Activated naive CD4-positive, alpha-beta T cell treated with anti-CD3 and anti-CD28 coated beads, Interleukin-2, amount 50 U/mL, for 16 hours (primary cell): ENCODE results near the gene PEAK3.

Source experiments
- DNase-seq: peaks from one replicate; pipeline ENCODE4 v3.0.0-alpha.2; 2020

PEAK3 gene

GRCh38 chr19:2315121-2315817 is 33.3 kb upstream of the PEAK3 start:
- DNase-seq, result no peak

- no peak for DNase-seq
Measured at GRCh38 chr19:2312820-2313501, 31.0 kb upstream of the PEAK3 start.

- DNase-seq, result no peak
Measured at GRCh38 chr19:2311093-2311492, 29.1 kb upstream of the PEAK3 start.

- DNase-seq, result no peak
Measured at GRCh38 chr19:2309734-2310362, 27.9 kb upstream of the PEAK3 start.

- DNase-seq, result peak; percentile 29
Measured at GRCh38 chr19:2308114-2308556, 26.2 kb upstream of the PEAK3 start, which contains the start of gene LINGO3. Gene LINGO3 (minus strand): TSS chr19:2308154. CDS start chr19:2291776, 16,378 bp downstream.

GRCh38 chr19:2307518-2308012 is 25.6 kb upstream of the PEAK3 start:
- no peak for DNase-seq

GRCh38 chr19:2306971-2307370 is 25.0 kb upstream of the PEAK3 start:
- no peak for DNase-seq

GRCh38 chr19:2306281-2306806 is 24.4 kb upstream of the PEAK3 start:
- no peak for DNase-seq

- no peak for DNase-seq
Measured at GRCh38 chr19:2305452-2306280, 23.7 kb upstream of the PEAK3 start.

GRCh38 chr19:2303211-2303798 is 21.3 kb upstream of the PEAK3 start:
- no peak for DNase-seq

- no peak for DNase-seq
Measured at GRCh38 chr19:2302319-2303210, 20.6 kb upstream of the PEAK3 start.

GRCh38 chr19:2300533-2300932 is 18.6 kb upstream of the PEAK3 start:
- DNase-seq, result no peak

GRCh38 chr19:2296141-2296540 is 14.2 kb upstream of the PEAK3 start:
- DNase-seq, result no peak

- no peak for DNase-seq
Measured at GRCh38 chr19:2294687-2295335, 12.8 kb upstream of the PEAK3 start.

- no peak for DNase-seq
Measured at GRCh38 chr19:2291185-2291751, 9.3 kb upstream of the PEAK3 start.

GRCh38 chr19:2290441-2291184 is 8.6 kb upstream of the PEAK3 start:
- no peak for DNase-seq

GRCh38 chr19:2289714-2290435 is 7.9 kb upstream of the PEAK3 start:
- DNase-seq, result peak; percentile 45

- DNase-seq, result no peak
Measured at GRCh38 chr19:2288818-2289713, 7.1 kb upstream of the PEAK3 start.
